Spleen (tissue), 11 donors: ENCODE data around the gene TRIM72. TPM values are rescaled to one million over a fixed set of nuclear protein-coding genes. Genes with fewer than 3 reads are reported as not detected.
"Not testable (repeated sequence)": the region's sequence is repeated elsewhere in the genome, so short reads cannot be mapped to it uniquely, and the experiment has no call there.

Experiments used
- DNase-seq: peaks from one replicate; pipeline ENCODE4 v3.0.0-alpha.2; 2020
- H3K27ac ChIP-seq, 8 donors: fragments of 200-600 bp; sonication (generic) in 7 of 8; 1 replicate in 4 of 8; 2 replicates in 4 of 8; pipeline versions ENCODE4 v1.5.0 to v1.8.0; 2016 to 2021; ENCODE audit warnings: inconsistent platforms in 4 of 8, mild to moderate bottlenecking in 4 of 8, moderate library complexity in 1 of 8
- H3K27me3 ChIP-seq, 7 donors: fragments of 200-600 bp; sonication (generic) in 6 of 7; replicated peaks in 1 of 7; 1 replicate in 4 of 7; 2 replicates in 3 of 7; pipeline versions ENCODE4 v1.5.0 to v1.8.0; 2016 to 2021; ENCODE audit warnings: inconsistent platforms in 3 of 7, mild to moderate bottlenecking in 1 of 7
- H3K36me3 ChIP-seq, 6 donors: fragments of 200-600 bp; sonication (generic) in 5 of 6; 1 replicate in 4 of 6; 2 replicates in 2 of 6; pipeline versions ENCODE4 v1.5.0 to v1.8.0; 2016 to 2021; ENCODE audit warnings: inconsistent platforms in 2 of 6
- H3K4me1 ChIP-seq, 6 donors: fragments of 200-600 bp; sonication (generic) in 5 of 6; 1 replicate in 3 of 6; 2 replicates in 3 of 6; pipeline versions ENCODE4 v1.5.0 to v1.8.0; 2016 to 2021; ENCODE audit warnings: inconsistent platforms in 3 of 6
- H3K4me3 ChIP-seq, 8 donors: fragments of 200-600 bp; sonication (generic) in 7 of 8; 1 replicate in 4 of 8; 2 replicates in 4 of 8; pipeline versions ENCODE4 v1.5.0 to v1.8.0; 2016 to 2021; ENCODE audit warnings: inconsistent platforms in 4 of 8, mild to moderate bottlenecking in 4 of 8, moderate library complexity in 2 of 8
- H3K9me3 ChIP-seq, 8 donors: fragments of 200-600 bp; sonication (generic) in 7 of 8; 1 replicate in 4 of 8; 2 replicates in 4 of 8; pipeline versions ENCODE4 v1.5.0 to v1.8.0; 2016 to 2021; ENCODE audit warnings: inconsistent platforms in 4 of 8
- POLR2A ChIP-seq, 3 donors: fragments of 450-650 bp; IDR thresholded peaks; one replicate each; pipeline ENCODE4 v1.5.1; 2017; ENCODE audit warnings: antibody characterized with exemption in 3 of 3, mild to moderate bottlenecking in 1 of 3
- POLR2AphosphoS5 ChIP-seq, 3 donors: sonication (generic); formaldehyde crosslinking; IDR thresholded peaks; one replicate each; pipeline ENCODE4 v1.5.1; 2017; ENCODE audit warnings: antibody characterized with exemption in 3 of 3
- WGBS, 5 donors: extraction: QIAGEN DNeasy Blood & Tissue Kit in 3 of 5; methylation state at CpG; one replicate each; pipeline versions ENCODE4 v1.1.5 to v1.1.7; 2013 to 2018; 5-methylcytosine and 5-hydroxymethylcytosine counted together
- intact Hi-C: fragments of 100-400 bp; cut with DNase I; formaldehyde crosslinking; loops from one replicate; pipeline ENCODE4 v1.15.0; 2023; ENCODE audit warnings: low total_unique reads
- polyA plus RNA-seq, 3 donors: library from polyadenylated mRNA; stranded (reverse); fragments of 200-250 nt; gene quantifications; one replicate each; pipeline ENCODE4 v1.2.1, GENCODE V29; 2013
- total RNA-seq, 7 donors: library from RNA; depleted of rRNA in 3 of 7; stranded (reverse); fragments of >200 nt in 3 of 7; fragmentation: NEBNext Ultra II Directional in 4 of 7; extraction: Animal tissue kit (Norgen Biotek cat#: 25700) in 4 of 7; gene quantifications; one replicate each; pipeline versions ENCODE4 v1.1.0 to v1.2.1, GENCODE V29; 2016 to 2021
- TF ChIP-seq, protein P1 (sequence below), 11 experiments: fragments of 200-600 bp in 7 of 11; fragments of 450-650 bp in 4 of 11; sonication (generic) in 4 of 11; IDR thresholded peaks in 8 of 11; conservative IDR thresholded peaks in 3 of 11; 1 replicate in 7 of 11; 2 replicates in 4 of 11; pipeline versions ENCODE4 v1.4.0 to v1.8.0; 2016 to 2021; ENCODE audit warnings: antibody characterized with exemption in 11 of 11, inconsistent platforms in 4 of 11, mild to moderate bottlenecking in 1 of 11
- donor health status: healthy with polysubstance abuse.
- donor health status: DM: no; HTN: no; CAD: no; lungs with moderate emphysema.
- donor health status: DM: no; HTN: no; CAD: no.
- donor health status: Bipolar disorder and iron deficiency.
- donor health status: healthy.
- donor health status: DM: no; HTN: no; CAD: no.
- donor health status: DM: yes; HTN: yes; CAD: no.

Gene TRIM72
- total and polyA plus RNA-seq, 10 donors, result 0.05 to 0.26 (median 0.13) TPM; not detected in 3

DNA sequence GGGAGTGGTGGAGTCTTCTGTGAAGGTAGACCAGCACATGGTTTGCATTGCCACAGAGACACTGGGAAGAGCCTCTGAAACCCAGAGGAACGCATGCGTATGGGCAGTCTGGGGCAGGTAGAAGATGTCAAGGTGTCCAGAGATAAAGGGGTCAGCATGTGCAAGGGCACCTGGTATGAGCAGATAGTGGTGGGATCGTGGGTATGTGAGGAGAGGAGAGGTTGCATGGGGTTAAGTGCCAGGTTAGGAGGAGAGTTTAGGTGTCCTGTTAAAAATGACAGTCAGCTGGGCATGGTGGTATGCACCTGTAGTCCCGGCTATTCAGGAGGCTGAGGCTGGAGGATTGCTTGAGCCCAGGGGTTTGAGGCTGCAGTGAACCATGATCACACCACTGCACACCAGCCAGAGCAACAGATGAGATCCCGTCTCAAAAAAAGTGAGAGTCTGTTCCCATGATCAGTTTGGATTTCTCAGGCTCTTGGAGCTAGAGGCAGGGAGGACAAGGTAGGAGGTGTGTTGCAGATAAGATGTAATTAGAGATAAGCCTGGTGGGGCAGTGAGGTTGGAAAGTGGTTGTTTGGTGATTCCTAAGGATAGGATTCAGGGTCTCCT lies 14.4 kb upstream of the TRIM72 start:
- peak; percentile 38 for DNase-seq
- 85 to 93% (median 88%) methylated on average over 5 of the region's 5 CpGs for WGBS, 5 donors
- H3K4me1 ChIP-seq, result peaks cover 20 to 94% (median 54%) of the 10 kb centered on the region in 6 donors
- peaks cover 0 to 63% (median 23%) of the 10 kb centered on the region in 6 donors for H3K36me3 ChIP-seq
- TF ChIP-seq POLR2AphosphoS5 (IDR thresholded peaks at IDR 0.05) (peak in 2 of 3 donors; percentile 27 to 51), POLR2A (IDR thresholded peaks at IDR 0.05) (no peak)
- no peaks in the 10 kb centered on the region for H3K27me3 ChIP-seq
- H3K4me3 ChIP-seq, result no peak overlapping the region
- H3K9me3 ChIP-seq, result no peaks in the 10 kb centered on the region
- peak overlapping the region in 2 of 8 donors; percentile 95 to 96 for H3K27ac ChIP-seq
- intact Hi-C loops, result no loop called here

DNA sequence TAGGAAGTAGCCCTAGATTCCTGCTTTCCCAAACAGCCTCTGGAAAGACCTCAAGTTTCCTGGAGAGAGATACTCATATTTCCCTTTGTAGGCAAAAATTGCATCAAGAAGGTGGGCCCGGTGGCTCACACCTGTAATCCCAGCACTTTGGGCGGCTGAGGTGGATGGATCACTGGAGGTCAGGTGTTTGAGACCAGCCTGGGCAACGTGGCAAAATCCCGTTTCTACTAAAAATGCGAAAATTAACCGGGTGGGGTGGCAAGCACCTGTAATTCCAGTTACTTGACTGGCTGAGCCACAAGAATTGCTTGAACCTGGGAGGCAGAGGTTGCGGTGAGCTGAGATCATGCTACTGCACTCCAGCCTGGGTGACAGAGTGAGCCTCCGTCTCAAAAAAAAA lies 13.8 kb upstream of the TRIM72 start:
- peak; percentile 36 for DNase-seq
- H3K36me3 ChIP-seq, result peaks cover 0 to 57% (median 17%) of the 10 kb centered on the region in 6 donors
- 80 to 90% (median 82%) methylated on average over 8 of the region's 8 CpGs for WGBS, 5 donors
- peaks cover 20 to 94% (median 54%) of the 10 kb centered on the region in 6 donors for H3K4me1 ChIP-seq
- H3K9me3 ChIP-seq, H3K27me3 ChIP-seq, H3K4me3 ChIP-seq, intact Hi-C loops: not testable (repeated sequence)
- H3K27ac ChIP-seq, result peak overlapping the region in 4 of 8 donors; percentile 85 to 96 (median 92)

DNA sequence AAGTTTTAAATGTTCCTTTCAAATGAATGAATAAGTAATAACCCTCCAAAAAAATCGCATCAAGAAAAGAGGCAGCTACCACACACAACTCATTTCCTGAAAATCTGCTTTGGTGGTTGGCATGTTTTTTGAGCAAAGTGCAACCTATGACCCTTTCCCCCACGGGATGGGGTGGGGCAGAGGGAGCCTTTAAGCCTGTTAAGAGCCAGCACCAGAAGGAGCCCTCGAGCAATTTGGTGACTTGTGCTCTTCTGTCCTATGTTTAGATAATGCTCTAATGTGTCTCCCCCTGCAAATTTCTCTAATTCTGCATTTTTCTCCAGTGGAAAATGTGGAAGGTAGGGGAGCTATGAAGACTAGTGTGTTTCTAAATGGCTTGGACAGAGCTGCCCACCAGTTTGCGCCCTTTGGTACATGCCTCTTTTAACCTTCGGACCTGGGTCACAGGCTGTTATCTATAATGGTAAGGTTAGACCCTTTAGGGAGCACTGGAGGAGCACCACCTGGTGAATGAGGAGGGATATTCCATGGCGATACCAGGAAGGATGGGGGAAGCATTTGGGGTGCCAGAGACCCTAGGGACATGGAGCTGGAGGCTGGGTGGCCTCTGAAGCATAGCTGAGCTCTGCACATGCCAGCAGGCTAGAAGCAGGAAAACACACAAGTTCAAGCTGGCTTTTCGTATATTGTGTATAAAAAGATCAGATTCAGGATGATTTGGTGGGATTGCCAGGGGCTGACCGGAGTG lies 12.9 kb upstream of the TRIM72 start:
- TF ChIP-seq, protein P1, sequence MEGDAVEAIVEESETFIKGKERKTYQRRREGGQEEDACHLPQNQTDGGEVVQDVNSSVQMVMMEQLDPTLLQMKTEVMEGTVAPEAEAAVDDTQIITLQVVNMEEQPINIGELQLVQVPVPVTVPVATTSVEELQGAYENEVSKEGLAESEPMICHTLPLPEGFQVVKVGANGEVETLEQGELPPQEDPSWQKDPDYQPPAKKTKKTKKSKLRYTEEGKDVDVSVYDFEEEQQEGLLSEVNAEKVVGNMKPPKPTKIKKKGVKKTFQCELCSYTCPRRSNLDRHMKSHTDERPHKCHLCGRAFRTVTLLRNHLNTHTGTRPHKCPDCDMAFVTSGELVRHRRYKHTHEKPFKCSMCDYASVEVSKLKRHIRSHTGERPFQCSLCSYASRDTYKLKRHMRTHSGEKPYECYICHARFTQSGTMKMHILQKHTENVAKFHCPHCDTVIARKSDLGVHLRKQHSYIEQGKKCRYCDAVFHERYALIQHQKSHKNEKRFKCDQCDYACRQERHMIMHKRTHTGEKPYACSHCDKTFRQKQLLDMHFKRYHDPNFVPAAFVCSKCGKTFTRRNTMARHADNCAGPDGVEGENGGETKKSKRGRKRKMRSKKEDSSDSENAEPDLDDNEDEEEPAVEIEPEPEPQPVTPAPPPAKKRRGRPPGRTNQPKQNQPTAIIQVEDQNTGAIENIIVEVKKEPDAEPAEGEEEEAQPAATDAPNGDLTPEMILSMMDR (IDR thresholded peaks at IDR 0.05 in 8 of 11, conservative IDR thresholded peaks at IDR 0.05 in 3 of 11), result peak in 1 of 11 experiments; percentile 27
- TF ChIP-seq POLR2A (IDR thresholded peaks at IDR 0.05), result no peak
- intact Hi-C loops, result no loop called here
- H3K4me1 ChIP-seq, result peaks cover 20 to 86% (median 53%) of the 10 kb centered on the region in 6 donors
- peaks cover 0 to 48% (median 9%) of the 10 kb centered on the region in 6 donors for H3K36me3 ChIP-seq
- H3K9me3 ChIP-seq, result no peaks in the 10 kb centered on the region
- peak; percentile 74 for DNase-seq
- H3K27me3 ChIP-seq, result no peaks in the 10 kb centered on the region
- H3K4me3 ChIP-seq, result peak overlapping the region; percentile 76 to 97 (median 92)
- peak overlapping the region; percentile 72 to 96 (median 88) for H3K27ac ChIP-seq
- WGBS, 5 donors, result 50 to 55% (median 53%) methylated on average over 8 of the region's 8 CpGs

DNA sequence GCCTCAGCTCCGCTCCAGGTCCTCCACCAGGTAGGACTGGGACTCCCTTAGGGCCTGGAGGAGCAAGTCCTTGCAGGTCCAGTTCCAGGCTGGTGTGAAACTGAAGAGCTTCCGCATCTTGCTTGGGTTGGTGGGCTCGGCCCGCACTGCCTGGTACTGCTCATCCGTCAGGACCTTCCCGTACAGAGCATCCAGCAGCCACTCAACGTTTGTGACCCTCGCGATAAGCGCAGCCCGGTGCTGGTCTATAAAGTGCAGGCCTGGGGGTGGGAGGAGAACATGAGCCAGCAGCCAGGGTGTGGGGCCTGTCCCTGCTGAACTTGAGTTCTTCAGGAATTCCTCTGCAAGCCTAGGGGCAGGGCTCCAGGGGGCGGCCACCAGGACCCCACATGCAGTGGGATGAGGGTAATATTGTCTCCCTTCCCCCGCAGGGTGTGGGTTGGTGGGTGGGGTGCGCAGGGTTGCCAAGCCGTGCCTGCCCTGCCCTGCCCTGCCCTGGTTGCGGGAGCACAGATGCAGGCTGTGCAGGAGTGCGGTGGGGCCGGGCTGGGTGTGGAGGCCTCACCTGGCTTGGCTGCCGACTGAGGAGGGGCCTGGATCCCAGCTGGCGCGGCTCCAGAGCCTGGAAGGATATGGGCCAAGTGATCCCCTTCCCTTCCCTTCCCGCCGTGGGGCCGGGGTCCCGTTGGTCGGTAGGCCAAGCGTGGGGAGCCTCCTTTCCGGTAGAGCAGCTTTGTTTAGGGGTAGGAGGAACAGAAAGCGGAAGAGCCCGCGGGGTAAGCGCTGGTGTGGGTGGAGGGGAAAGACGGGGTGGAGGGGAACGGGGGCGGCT lies 12.1 kb upstream of the TRIM72 start:
- H3K4me3 ChIP-seq, result peak overlapping the region; percentile 76 to 97 (median 92)
- no peaks in the 10 kb centered on the region for H3K27me3 ChIP-seq
- peaks cover 20 to 83% (median 51%) of the 10 kb centered on the region in 6 donors for H3K4me1 ChIP-seq
- H3K36me3 ChIP-seq, result peaks cover 0 to 40% (median 3%) of the 10 kb centered on the region in 6 donors
- intact Hi-C loops, result no loop called here
- H3K9me3 ChIP-seq, result no peaks in the 10 kb centered on the region
- peak overlapping the region; percentile 72 to 96 (median 88) for H3K27ac ChIP-seq
- peak; percentile 90 for DNase-seq
- TF ChIP-seq, protein P1 (IDR thresholded peaks at IDR 0.05 in 8 of 11, conservative IDR thresholded peaks at IDR 0.05 in 3 of 11), result no peak
- TF ChIP-seq POLR2AphosphoS5 (IDR thresholded peaks at IDR 0.05), result peak; percentile 7 to 79 (median 46)
- 12 to 19% (median 14%) methylated on average over 16 to 35 of the region's 35 CpGs for WGBS, 5 donors
